ENCODE measurements around the gene CFAP70. TPM values are rescaled to one million over a fixed set of nuclear protein-coding genes. Genes with fewer than 3 reads are reported as not detected.

Gene CFAP70
- total and polyA plus RNA-seq, 2 of the 8 experiments (the other 6 are each of a cell fraction or from before 2014, with no cell fraction given): 0.21 to 0.30 TPM

- no peak for TF ChIP-seq RNF2 (IDR thresholded peaks at IDR 0.05; ENCODE audit: borderline replicate concordance, low read depth, low read length, missing control alignments, poor library complexity, severe bottlenecking)
- TF ChIP-seq JUND (IDR thresholded peaks at IDR 0.05; ENCODE audit: low read length): no peak
- no peak for TF ChIP-seq CBX8 (IDR thresholded peaks at IDR 0.05; ENCODE audit: borderline replicate concordance, low read depth, low read length)
- no peak for TF ChIP-seq EGR1 (IDR thresholded peaks at IDR 0.05; ENCODE audit: borderline replicate concordance, low read depth, low read length)
- TF ChIP-seq KDM5A (IDR thresholded peaks at IDR 0.05; ENCODE audit: low read length): no peak
- no peak for TF ChIP-seq CBX5 (IDR thresholded peaks at IDR 0.05; ENCODE audit: low read depth, low read length)
- no peak for TF ChIP-seq E2F6 (IDR thresholded peaks at IDR 0.05)
Measured at GRCh38 chr10:73225518-73225917, 133.1 kb downstream of the CFAP70 start (continued).
